K562 (cell line): ENCODE measurements around the gene PROP1. TPM values are rescaled to one million over a fixed set of nuclear protein-coding genes. Genes with fewer than 3 reads are reported as not detected.
"Not testable (repeated sequence)": the region's sequence is repeated elsewhere in the genome, so short reads cannot be mapped to it uniquely, and the experiment has no call there.

Source experiments
- ATAC-seq: fragments of 200-7000 bp; cut with Tn5 transposase; 3 replicates; pipeline ENCODE4 v1.9.1; 2020; ENCODE audit warnings: moderate library complexity
- BruUV-seq: library from RNA; stranded (reverse); fragments of 400-500 nt; replicated peaks from 2 replicates; lab custom pipeline; 2021; lab: Mats Ljungman, UMichigan
- CTCF ChIA-PET: fragments of 300-600 bp; formaldehyde crosslinking; extraction: SDS; loops from one replicate; lab custom pipeline; 2021; ENCODE audit warnings: low intra/inter-chr PET ratio; lab: Yijun Ruan, JAX
- POLR2A ChIA-PET: fragments of 300-600, 350-650 bp; sonication (Branson Sonifier 250); formaldehyde crosslinking; extraction: SDS; loops from one replicate; lab custom pipeline; 2021; ENCODE audit warnings: antibody characterized with exemption, inconsistent platforms; lab: Yijun Ruan, JAX
- DNase-seq, 4 experiments: peaks; one replicate each; pipeline versions ENCODE4 v3.0.0 to v3.0.0-alpha.2; 2011 to 2018; ENCODE audit warnings: low spot score in 3 of 4, mixed read lengths in 3 of 4; ENCODE audit errors: extremely low read depth in 1 of 4
- FAIRE-seq: peaks from 2 replicates; lab custom pipeline; 2011; peaks lifted over from hg19 to GRCh38; lab: Jason Lieb, UNC
- H2AFZ ChIP-seq: 2 replicates; pipeline ENCODE4 v1.6.0; 2011; ENCODE audit warnings: low read depth, low read length, control low read depth, inconsistent platforms
- H3K27ac ChIP-seq: fragments of 200-600 bp; 3 replicates; pipeline ENCODE4 v1.8.0; 2011; ENCODE audit warnings: low read depth, mild to moderate bottlenecking, control low read depth, inconsistent platforms, low read length, moderate library complexity, mixed read lengths; ENCODE audit errors: extremely low read depth
- H3K27me3 ChIP-seq, 2 experiments: fragments of 300-600 bp in 1 of 2; 2 replicates in 1 of 2; 3 replicates in 1 of 2; pipeline versions ENCODE4 v1.6.0 to v1.8.0; 2011; ENCODE audit warnings: inconsistent platforms in 2 of 2, low read length in 2 of 2, mild to moderate bottlenecking in 1 of 2, mixed read lengths in 1 of 2, moderate library complexity in 1 of 2; ENCODE audit not compliant: control insufficient read depth in 2 of 2, insufficient read depth in 2 of 2
- H3K36me3 ChIP-seq: fragments of 300-600 bp; 3 replicates; pipeline ENCODE4 v1.8.0; 2011; ENCODE audit warnings: mild to moderate bottlenecking, low read length, inconsistent platforms; ENCODE audit not compliant: control insufficient read depth, insufficient read depth
- H3K4me1 ChIP-seq, 2 experiments: fragments of 200-600 bp in 1 of 2; replicated peaks in 1 of 2; 2 replicates in 1 of 2; 3 replicates in 1 of 2; pipeline versions ENCODE4 v1.5.1 to v1.8.0; 2011; ENCODE audit warnings: inconsistent platforms in 2 of 2, low read length in 2 of 2, mild to moderate bottlenecking in 1 of 2, mixed read lengths in 1 of 2, moderate library complexity in 1 of 2; ENCODE audit not compliant: control insufficient read depth in 2 of 2, insufficient read depth in 2 of 2
- H3K4me2 ChIP-seq: 2 replicates; pipeline ENCODE4 v1.6.1; 2011; ENCODE audit warnings: low read length, control low read depth, inconsistent platforms, mixed read lengths; ENCODE audit not compliant: insufficient read depth
- H3K4me3 ChIP-seq: fragments of 200-600 bp; sonication (generic), shearing (Covaris generic); 2 replicates; pipeline ENCODE4 v1.5.1; 2016; ENCODE audit warnings: control low read depth, inconsistent platforms
- H3K79me2 ChIP-seq: fragments of 200-600 bp; 3 replicates; pipeline ENCODE4 v1.8.0; 2011; ENCODE audit warnings: low read length, inconsistent platforms; ENCODE audit not compliant: control insufficient read depth, insufficient read depth
- H3K9ac ChIP-seq, 2 experiments: 2 replicates each; pipeline versions ENCODE4 v1.6.0 to v1.6.1; 2011; ENCODE audit warnings: low read depth in 2 of 2, low read length in 2 of 2, control low read depth in 1 of 2, inconsistent platforms in 1 of 2, mild to moderate bottlenecking in 1 of 2, mixed read lengths in 1 of 2; ENCODE audit not compliant: insufficient read depth in 1 of 2
- H3K9me1 ChIP-seq: one replicate; pipeline ENCODE4 v1.6.0; 2011; ENCODE audit warnings: inconsistent platforms, mild to moderate bottlenecking, low read length, moderate library complexity; ENCODE audit not compliant: control insufficient read depth, insufficient read depth
- H3K9me3 ChIP-seq: replicated peaks from 2 replicates; pipeline ENCODE4 v1.5.1; 2011; ENCODE audit warnings: low read depth, low read length, inconsistent platforms; ENCODE audit not compliant: control insufficient read depth, insufficient read depth
- H4K20me1 ChIP-seq: replicated peaks from 2 replicates; pipeline ENCODE4 v1.6.1; 2011; ENCODE audit warnings: low read length, inconsistent platforms, mixed read lengths; ENCODE audit not compliant: control insufficient read depth, insufficient read depth
- WGBS: fragments of 100-300 bp; shearing (Covaris generic); methylation state at CpG from one replicate; pipeline ENCODE4 v1.1.6; 2016; ENCODE audit warnings: low coverage, mixed read lengths; ENCODE audit not compliant: insufficient coverage; ENCODE audit errors: missing lambda C conversion rate; 5-methylcytosine and 5-hydroxymethylcytosine counted together
- in situ Hi-C: fragments of 300-500 bp; cut with MboI; formaldehyde crosslinking; loops from 4 replicates; pipeline ENCODE4 v1.15.0; 2018; ENCODE audit warnings: inconsistent platforms, mixed read lengths
- intact Hi-C: fragments of 100-400 bp; cut with micrococcal nuclease; formaldehyde crosslinking; loops from 2 replicates; pipeline ENCODE4 v1.14.2; 2022
- polyA plus RNA-seq, 8 experiments: library from polyadenylated mRNA; depleted of rRNA in 4 of 8; stranded (reverse) in 5 of 8; unstranded in 3 of 8; fragments of >200 nt; fragmentation: Nextera tagmentation in 2 of 8; fragmentation: Illumina TruSeq in 1 of 8; extraction: Ambion mirVana in 2 of 8; extraction: Trizol in 1 of 8; gene quantifications; 2 replicates each; pipeline versions ENCODE4 v1.2.1 to v1.2.3, GENCODE V29; 2011 to 2014; ENCODE audit warnings: inconsistent platforms in 1 of 8, missing spikeins in 1 of 8
- total RNA-seq, 7 experiments: library from RNA; depleted of rRNA in 6 of 7; stranded (reverse); fragments of >200 nt in 6 of 7; fragmentation: Illumina TruSeq in 2 of 7; extraction: Trizol in 2 of 7; gene quantifications; 2 replicates each; pipeline versions ENCODE4 v1.2.1 to v1.2.3, GENCODE V29; 2011 to 2021; ENCODE audit warnings: low replicate concordance in 1 of 7

Gene PROP1
- total and polyA plus RNA-seq, 9 of the 15 experiments (the other 6 are each of a cell fraction or from before 2014, with no cell fraction given) = not detected

- BruUV-seq, H3K36me3 ChIP-seq, H3K4me2 ChIP-seq, H3K9me3 ChIP-seq, H4K20me1 ChIP-seq, POLR2A ChIA-PET, CTCF ChIA-PET, H3K27ac ChIP-seq, intact Hi-C loops, H2AFZ ChIP-seq, H3K9ac ChIP-seq, H3K4me3 ChIP-seq, H3K9me1 ChIP-seq, H3K79me2 ChIP-seq, in situ Hi-C loops, ATAC-seq, H3K27me3 ChIP-seq, DNase-seq, FAIRE-seq, H3K4me1 ChIP-seq: not testable (repeated sequence)
- 27% methylated on average over 3 of the region's 26 CpGs for WGBS
Observed at GRCh38 chr5:178007272-178007671, 11.2 kb upstream of the PROP1 start.

GRCh38 chr5:178006536-178007231 lies 10.6 kb upstream of the PROP1 start:
- ATAC-seq, H3K9ac ChIP-seq, H3K9me1 ChIP-seq, CTCF ChIA-PET, H3K36me3 ChIP-seq, DNase-seq, H4K20me1 ChIP-seq, H3K4me2 ChIP-seq, FAIRE-seq, H3K79me2 ChIP-seq, H3K4me1 ChIP-seq, H3K27me3 ChIP-seq, H3K27ac ChIP-seq, in situ Hi-C loops, H3K4me3 ChIP-seq, POLR2A ChIA-PET, H2AFZ ChIP-seq, intact Hi-C loops, BruUV-seq, H3K9me3 ChIP-seq: not testable (repeated sequence)
- WGBS = 89% methylated on average over 9 of the region's 59 CpGs

- intact Hi-C loops, DNase-seq, H3K27ac ChIP-seq, H3K36me3 ChIP-seq, H4K20me1 ChIP-seq, H3K79me2 ChIP-seq, H3K9me3 ChIP-seq, ATAC-seq, H3K9me1 ChIP-seq, POLR2A ChIA-PET, BruUV-seq, H3K9ac ChIP-seq, H3K4me2 ChIP-seq, H3K4me1 ChIP-seq, FAIRE-seq, in situ Hi-C loops, H3K27me3 ChIP-seq, H2AFZ ChIP-seq, H3K4me3 ChIP-seq, CTCF ChIA-PET: not testable (repeated sequence)
- WGBS = no CpG with 5 or more reads among the region's 24 CpGs
Observed at GRCh38 chr5:178006181-178006535, 10.1 kb upstream of the PROP1 start.
